Prostate gland (tissue), 2 donors: ENCODE measurements around the gene ARMH2.

Experiments
- POLR2A ChIP-seq: fragments of 450-650 bp; IDR thresholded peaks from one replicate; pipeline ENCODE4 v1.6.1; 2016; ENCODE audit warnings: antibody characterized with exemption, mild to moderate bottlenecking
- POLR2AphosphoS5 ChIP-seq: sonication (generic); formaldehyde crosslinking; IDR thresholded peaks from one replicate; pipeline ENCODE4 v1.6.1; 2017; ENCODE audit warnings: antibody characterized with exemption
- TF ChIP-seq, protein P1 (sequence below), 4 experiments: fragments of 200-600 bp in 2 of 4; fragments of 450-650 bp in 2 of 4; sonication (generic) in 2 of 4; IDR thresholded peaks; 1 replicate in 3 of 4; 2 replicates in 1 of 4; pipeline ENCODE4 v1.5.1; 2016 to 2019; ENCODE audit warnings: antibody characterized with exemption in 4 of 4, mild to moderate bottlenecking in 2 of 4, moderate library complexity in 2 of 4

DNA sequence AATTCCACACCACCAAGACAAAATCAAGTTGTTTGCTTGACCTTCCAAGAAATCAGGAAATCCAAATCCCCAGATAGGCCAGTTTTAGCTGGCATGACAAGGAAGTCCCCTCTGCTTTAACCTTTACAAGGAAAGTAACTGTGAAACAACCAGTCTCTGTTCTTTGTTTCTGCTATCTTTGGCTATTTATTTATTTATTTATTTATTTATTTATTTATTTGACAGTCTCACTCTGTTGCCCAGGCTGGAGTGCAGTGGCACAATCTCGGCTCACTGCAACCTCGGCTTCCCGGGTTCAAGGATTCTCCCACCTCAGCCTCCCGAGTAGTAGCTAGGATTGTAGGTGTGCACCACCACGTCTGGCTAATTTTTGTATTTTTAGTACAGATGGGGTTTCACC lies 38.5 kb downstream of the ARMH2 start:
- TF ChIP-seq, protein P1, sequence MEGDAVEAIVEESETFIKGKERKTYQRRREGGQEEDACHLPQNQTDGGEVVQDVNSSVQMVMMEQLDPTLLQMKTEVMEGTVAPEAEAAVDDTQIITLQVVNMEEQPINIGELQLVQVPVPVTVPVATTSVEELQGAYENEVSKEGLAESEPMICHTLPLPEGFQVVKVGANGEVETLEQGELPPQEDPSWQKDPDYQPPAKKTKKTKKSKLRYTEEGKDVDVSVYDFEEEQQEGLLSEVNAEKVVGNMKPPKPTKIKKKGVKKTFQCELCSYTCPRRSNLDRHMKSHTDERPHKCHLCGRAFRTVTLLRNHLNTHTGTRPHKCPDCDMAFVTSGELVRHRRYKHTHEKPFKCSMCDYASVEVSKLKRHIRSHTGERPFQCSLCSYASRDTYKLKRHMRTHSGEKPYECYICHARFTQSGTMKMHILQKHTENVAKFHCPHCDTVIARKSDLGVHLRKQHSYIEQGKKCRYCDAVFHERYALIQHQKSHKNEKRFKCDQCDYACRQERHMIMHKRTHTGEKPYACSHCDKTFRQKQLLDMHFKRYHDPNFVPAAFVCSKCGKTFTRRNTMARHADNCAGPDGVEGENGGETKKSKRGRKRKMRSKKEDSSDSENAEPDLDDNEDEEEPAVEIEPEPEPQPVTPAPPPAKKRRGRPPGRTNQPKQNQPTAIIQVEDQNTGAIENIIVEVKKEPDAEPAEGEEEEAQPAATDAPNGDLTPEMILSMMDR (IDR thresholded peaks at IDR 0.05), result no peak
- TF ChIP-seq POLR2AphosphoS5, result no peak
- TF ChIP-seq POLR2A, result no peak
